Measurements from ENCODE around the gene ZNF688. TPM values are rescaled to one million over a fixed set of nuclear protein-coding genes. Genes with fewer than 3 reads are reported as not detected.

Gene ZNF688
- total and polyA plus RNA-seq, 2 of the 13 experiments (the other 11 are each of a cell fraction or from before 2014, with no cell fraction given), result 2.4 to 5.4 TPM

GRCh38 chr16:30558789-30559377 lies 12.6 kb downstream of the ZNF688 start (continued):
- TF ChIP-seq, protein P1, sequence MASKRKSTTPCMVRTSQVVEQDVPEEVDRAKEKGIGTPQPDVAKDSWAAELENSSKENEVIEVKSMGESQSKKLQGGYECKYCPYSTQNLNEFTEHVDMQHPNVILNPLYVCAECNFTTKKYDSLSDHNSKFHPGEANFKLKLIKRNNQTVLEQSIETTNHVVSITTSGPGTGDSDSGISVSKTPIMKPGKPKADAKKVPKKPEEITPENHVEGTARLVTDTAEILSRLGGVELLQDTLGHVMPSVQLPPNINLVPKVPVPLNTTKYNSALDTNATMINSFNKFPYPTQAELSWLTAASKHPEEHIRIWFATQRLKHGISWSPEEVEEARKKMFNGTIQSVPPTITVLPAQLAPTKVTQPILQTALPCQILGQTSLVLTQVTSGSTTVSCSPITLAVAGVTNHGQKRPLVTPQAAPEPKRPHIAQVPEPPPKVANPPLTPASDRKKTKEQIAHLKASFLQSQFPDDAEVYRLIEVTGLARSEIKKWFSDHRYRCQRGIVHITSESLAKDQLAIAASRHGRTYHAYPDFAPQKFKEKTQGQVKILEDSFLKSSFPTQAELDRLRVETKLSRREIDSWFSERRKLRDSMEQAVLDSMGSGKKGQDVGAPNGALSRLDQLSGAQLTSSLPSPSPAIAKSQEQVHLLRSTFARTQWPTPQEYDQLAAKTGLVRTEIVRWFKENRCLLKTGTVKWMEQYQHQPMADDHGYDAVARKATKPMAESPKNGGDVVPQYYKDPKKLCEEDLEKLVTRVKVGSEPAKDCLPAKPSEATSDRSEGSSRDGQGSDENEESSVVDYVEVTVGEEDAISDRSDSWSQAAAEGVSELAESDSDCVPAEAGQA (IDR thresholded peaks at IDR 0.05; ENCODE audit: low read depth), result no peak
- TF ChIP-seq, protein P1 (CRISPR knock-in tag; IDR thresholded peaks at IDR 0.05; ENCODE audit: borderline replicate concordance), result no peak
- TF ChIP-seq YY1 (IDR thresholded peaks at IDR 0.05; ENCODE audit: insufficient read depth, insufficient replicate concordance, low read depth, low read length), result no peak
- TF ChIP-seq TBP (CRISPR knock-in tag; IDR thresholded peaks at IDR 0.05), result no peak
- TF ChIP-seq, protein P2, sequence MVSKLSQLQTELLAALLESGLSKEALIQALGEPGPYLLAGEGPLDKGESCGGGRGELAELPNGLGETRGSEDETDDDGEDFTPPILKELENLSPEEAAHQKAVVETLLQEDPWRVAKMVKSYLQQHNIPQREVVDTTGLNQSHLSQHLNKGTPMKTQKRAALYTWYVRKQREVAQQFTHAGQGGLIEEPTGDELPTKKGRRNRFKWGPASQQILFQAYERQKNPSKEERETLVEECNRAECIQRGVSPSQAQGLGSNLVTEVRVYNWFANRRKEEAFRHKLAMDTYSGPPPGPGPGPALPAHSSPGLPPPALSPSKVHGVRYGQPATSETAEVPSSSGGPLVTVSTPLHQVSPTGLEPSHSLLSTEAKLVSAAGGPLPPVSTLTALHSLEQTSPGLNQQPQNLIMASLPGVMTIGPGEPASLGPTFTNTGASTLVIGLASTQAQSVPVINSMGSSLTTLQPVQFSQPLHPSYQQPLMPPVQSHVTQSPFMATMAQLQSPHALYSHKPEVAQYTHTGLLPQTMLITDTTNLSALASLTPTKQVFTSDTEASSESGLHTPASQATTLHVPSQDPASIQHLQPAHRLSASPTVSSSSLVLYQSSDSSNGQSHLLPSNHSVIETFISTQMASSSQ (IDR thresholded peaks at IDR 0.05; ENCODE audit: low read depth), result no peak
- TF ChIP-seq, protein P2 (CRISPR knock-in tag; IDR thresholded peaks at IDR 0.05; ENCODE audit: borderline replicate concordance), result no peak
- no peak for TF ChIP-seq ZNF335 (CRISPR knock-in tag; IDR thresholded peaks at IDR 0.05)
- TF ChIP-seq ZNF879 (CRISPR knock-in tag; IDR thresholded peaks at IDR 0.05), result no peak
- no peak for TF ChIP-seq SRF (IDR thresholded peaks at IDR 0.05; ENCODE audit: low read depth, low read length)
- peak; percentile 98 for TF ChIP-seq ZMYM3 (CRISPR knock-in tag; IDR thresholded peaks at IDR 0.05)
- TF ChIP-seq DR1 (CRISPR knock-in tag; IDR thresholded peaks at IDR 0.05), result no peak
- TF ChIP-seq CAMTA2 (CRISPR knock-in tag; IDR thresholded peaks at IDR 0.05; ENCODE audit: borderline replicate concordance), result no peak
- no peak for TF ChIP-seq DZIP1 (CRISPR knock-in tag; IDR thresholded peaks at IDR 0.05)
- TF ChIP-seq HNRNPH1 (optimal IDR thresholded peaks at IDR 0.05; ENCODE audit: low read depth, low read length), result no peak
- TF ChIP-seq BCL6 (CRISPR knock-in tag; IDR thresholded peaks at IDR 0.05), result no peak
- TF ChIP-seq RFXANK (CRISPR knock-in tag; IDR thresholded peaks at IDR 0.05), result no peak
- no peak for TF ChIP-seq ZMAT5 (CRISPR knock-in tag; IDR thresholded peaks at IDR 0.05; ENCODE audit: borderline replicate concordance, low read depth)
- TF ChIP-seq GABPB1 (CRISPR knock-in tag; IDR thresholded peaks at IDR 0.05), result no peak

All from HepG2 (cell line).